ENCODE results near the gene LMAN2L. TPM values are rescaled to one million over a fixed set of nuclear protein-coding genes. Genes with fewer than 3 reads are reported as not detected.

Gene LMAN2L
- total RNA-seq, 2 donors from 2014 or later = 9.1 to 12.8 TPM

- TF ChIP-seq CTCF (IDR thresholded peaks at IDR 0.05) = no peak
- H3K4me3 ChIP-seq = no peak overlapping the region
- no peaks in the 10 kb centered on the region for H3K27me3 ChIP-seq (replicated peaks; ENCODE audit: insufficient read depth)
- H3K4me1 ChIP-seq (ENCODE audit: control insufficient read depth in 1 of 2, low read depth in 2 of 2) = peaks cover 19 to 22% of the 10 kb centered on the region in 2 donors
- H3K27ac ChIP-seq = no peak overlapping the region
- ATAC-seq (ENCODE audit: insufficient number of reproducible peaks, low FRiP score, low read depth) (no peak), DNase-seq (ENCODE audit: low spot score) (no peak)
- no peaks in the 10 kb centered on the region for H3K36me3 ChIP-seq
- no peaks in the 10 kb centered on the region for H3K9me3 ChIP-seq
Measured at GRCh38 chr2:96783388-96783787, 43.5 kb upstream of the LMAN2L start.

- no peak overlapping the region for H3K4me3 ChIP-seq
- H3K4me1 ChIP-seq (ENCODE audit: control insufficient read depth in 1 of 2, low read depth in 2 of 2) = no peaks in the 10 kb centered on the region
- ATAC-seq (ENCODE audit: insufficient number of reproducible peaks, low FRiP score, low read depth) = no peak
- TF ChIP-seq CTCF (IDR thresholded peaks at IDR 0.05) = no peak
- DNase-seq (ENCODE audit: low spot score) = no peak
- no peaks in the 10 kb centered on the region for H3K36me3 ChIP-seq
- H3K27ac ChIP-seq = no peak overlapping the region
- H3K9me3 ChIP-seq = no peaks in the 10 kb centered on the region
- no peaks in the 10 kb centered on the region for H3K27me3 ChIP-seq (replicated peaks; ENCODE audit: insufficient read depth)
Measured at GRCh38 chr2:96775160-96775559, 35.3 kb upstream of the LMAN2L start.

- no peak for TF ChIP-seq CTCF (IDR thresholded peaks at IDR 0.05)
- ATAC-seq (ENCODE audit: insufficient number of reproducible peaks, low FRiP score, low read depth) (no peak), DNase-seq (ENCODE audit: low spot score) (no peak)
- H3K36me3 ChIP-seq = no peaks in the 10 kb centered on the region
- no peaks in the 10 kb centered on the region for H3K9me3 ChIP-seq
- H3K4me3 ChIP-seq = peak overlapping the region; percentile 49
- no peaks in the 10 kb centered on the region for H3K4me1 ChIP-seq (ENCODE audit: control insufficient read depth in 1 of 2, low read depth in 2 of 2)
- no peak overlapping the region for H3K27ac ChIP-seq
- no peaks in the 10 kb centered on the region for H3K27me3 ChIP-seq (replicated peaks; ENCODE audit: insufficient read depth)
Measured at GRCh38 chr2:96773922-96774321, 34.1 kb upstream of the LMAN2L start.

GRCh38 chr2:96772903-96773671, 33.2 kb upstream of the LMAN2L start:
- no peaks in the 10 kb centered on the region for H3K27me3 ChIP-seq (replicated peaks; ENCODE audit: insufficient read depth)
- TF ChIP-seq CTCF (IDR thresholded peaks at IDR 0.05) = no peak
- no peaks in the 10 kb centered on the region for H3K36me3 ChIP-seq
- H3K9me3 ChIP-seq = no peaks in the 10 kb centered on the region
- no peak overlapping the region for H3K27ac ChIP-seq
- no peak for DNase-seq (ENCODE audit: low spot score)
- no peak for ATAC-seq (ENCODE audit: insufficient number of reproducible peaks, low FRiP score, low read depth)
- H3K4me3 ChIP-seq = no peak overlapping the region
- H3K4me1 ChIP-seq (ENCODE audit: control insufficient read depth in 1 of 2, low read depth in 2 of 2) = no peaks in the 10 kb centered on the region

GRCh38 chr2:96771796-96772618, 32.1 kb upstream of the LMAN2L start:
- Histone ChIP-seq H3K27me3 (replicated peaks; ENCODE audit: insufficient read depth) (no peaks in the 10 kb centered on the region), H3K4me1 (ENCODE audit: control insufficient read depth in 1 of 2, low read depth in 2 of 2) (no peaks in the 10 kb centered on the region), H3K27ac (no peak overlapping the region), H3K4me3 (no peak overlapping the region), H3K36me3 (no peaks in the 10 kb centered on the region), H3K9me3 (no peaks in the 10 kb centered on the region)
- DNase-seq (ENCODE audit: low spot score) = no peak
- no peak for ATAC-seq (ENCODE audit: insufficient number of reproducible peaks, low FRiP score, low read depth)
- no peak for TF ChIP-seq CTCF (IDR thresholded peaks at IDR 0.05)
